Nephron (organoid): ENCODE results near the gene GPR148.

Experiments used
- H3K27ac Mint-ChIP-seq, 3 experiments: 2 replicates each; pipeline ENCODE4 v1.8.0; 2020; ENCODE audit warnings: mixed read lengths in 3 of 3, mild to moderate bottlenecking in 2 of 3, moderate library complexity in 1 of 3
- H3K27me3 Mint-ChIP-seq: 2 replicates; pipeline ENCODE4 v1.8.0; 2021; ENCODE audit warnings: low read depth, mild to moderate bottlenecking, moderate library complexity, mixed read lengths
- H3K36me3 Mint-ChIP-seq: 2 replicates; pipeline ENCODE4 v1.8.0; 2020; ENCODE audit warnings: low read depth, mixed read lengths
- H3K4me1 Mint-ChIP-seq: 2 replicates; pipeline ENCODE4 v1.8.0; 2020; ENCODE audit warnings: mixed read lengths
- H3K4me3 Mint-ChIP-seq, 3 experiments: 2 replicates each; pipeline ENCODE4 v1.8.0; 2020; ENCODE audit warnings: mild to moderate bottlenecking in 3 of 3, mixed read lengths in 3 of 3, moderate library complexity in 2 of 3
- H3K9me3 Mint-ChIP-seq: 2 replicates; pipeline ENCODE4 v1.8.0; 2020; ENCODE audit warnings: mixed read lengths
- CTCF ChIP-seq, 3 experiments: fragments of 200-600 bp; sonication (generic); IDR thresholded peaks; one replicate each; pipeline ENCODE4 v1.5.0; 2021; ENCODE audit warnings: antibody characterized with exemption in 3 of 3; ENCODE audit not compliant: unreplicated experiment in 3 of 3

GPR148 gene

GRCh38 chr2:130767408-130767775, 38.5 kb downstream of the GPR148 start:
- Mint-ChIP-seq H3K9me3 (no peaks in the 10 kb centered on the region), H3K27me3 (peaks cover 23% of the 10 kb centered on the region), H3K4me1 (no peaks in the 10 kb centered on the region), H3K27ac (no peak overlapping the region), H3K4me3 (no peak overlapping the region), H3K36me3 (no peaks in the 10 kb centered on the region)
- no peak for TF ChIP-seq CTCF (IDR thresholded peaks at IDR 0.05; ENCODE audit: unreplicated experiment in 3 of 3)

GRCh38 chr2:130768191-130768855, 39.5 kb downstream of the GPR148 start:
- no peak for TF ChIP-seq CTCF (IDR thresholded peaks at IDR 0.05; ENCODE audit: unreplicated experiment in 3 of 3)
- Mint-ChIP-seq H3K9me3 (peaks cover 8% of the 10 kb centered on the region), H3K27ac (no peak overlapping the region), H3K36me3 (no peaks in the 10 kb centered on the region), H3K4me3 (no peak overlapping the region), H3K27me3 (peaks cover 23% of the 10 kb centered on the region), H3K4me1 (no peaks in the 10 kb centered on the region)

GRCh38 chr2:130769343-130769907, 40.6 kb downstream of the GPR148 start:
- no peak for TF ChIP-seq CTCF (IDR thresholded peaks at IDR 0.05; ENCODE audit: unreplicated experiment in 3 of 3)
- Mint-ChIP-seq H3K27me3 (peaks cover 25% of the 10 kb centered on the region), H3K9me3 (peaks cover 9% of the 10 kb centered on the region), H3K4me1 (no peaks in the 10 kb centered on the region), H3K36me3 (no peaks in the 10 kb centered on the region), H3K27ac (peak overlapping the region in 1 of 3 experiments; percentile 35), H3K4me3 (no peak overlapping the region)

GRCh38 chr2:130776550-130776949, 47.7 kb downstream of the GPR148 start:
- TF ChIP-seq CTCF (IDR thresholded peaks at IDR 0.05; ENCODE audit: unreplicated experiment in 3 of 3) = no peak
- peaks cover 8% of the 10 kb centered on the region for H3K27me3 Mint-ChIP-seq
- peaks cover 9% of the 10 kb centered on the region for H3K9me3 Mint-ChIP-seq
- no peaks in the 10 kb centered on the region for H3K36me3 Mint-ChIP-seq
- H3K27ac Mint-ChIP-seq = no peak overlapping the region
- H3K4me1 Mint-ChIP-seq = no peaks in the 10 kb centered on the region
- no peak overlapping the region for H3K4me3 Mint-ChIP-seq

- H3K27ac Mint-ChIP-seq = no peak overlapping the region
- no peaks in the 10 kb centered on the region for H3K9me3 Mint-ChIP-seq
- H3K4me3 Mint-ChIP-seq = no peak overlapping the region
- no peaks in the 10 kb centered on the region for H3K36me3 Mint-ChIP-seq
- TF ChIP-seq CTCF (IDR thresholded peaks at IDR 0.05; ENCODE audit: unreplicated experiment in 3 of 3) = no peak
- H3K27me3 Mint-ChIP-seq = peaks cover 10% of the 10 kb centered on the region
- no peaks in the 10 kb centered on the region for H3K4me1 Mint-ChIP-seq
Measured at GRCh38 chr2:130778781-130779180, 49.9 kb downstream of the GPR148 start.
